AG08395 (cell line): ENCODE data around the gene RXFP1.

Experiments used
- DNase-seq: peaks from one replicate; pipeline ENCODE4 v3.0.0; 2012; ENCODE audit warnings: mixed read lengths, low spot score

Gene RXFP1

GRCh38 chr4:158521484-158522088 lies at the start of gene RXFP1:
TSS of gene RXFP1 (plus strand) at chr4:158521882. CDS start at chr4:158521977, 95 bp downstream.
- DNase-seq: no peak

- DNase-seq: no peak
These were observed 39.9 kb upstream of the RXFP1 start for GRCh38 chr4:158481811-158482210.

- DNase-seq: peak; percentile 11
These were observed 37.4 kb upstream of the RXFP1 start for GRCh38 chr4:158484173-158484885.

- DNase-seq: no peak
These were observed 31.1 kb upstream of the RXFP1 start for GRCh38 chr4:158490629-158491028.

GRCh38 chr4:158492391-158492790 lies 29.3 kb upstream of the RXFP1 start:
- DNase-seq: no peak

- no peak for DNase-seq
These were observed 25.5 kb upstream of the RXFP1 start for GRCh38 chr4:158496030-158496741.

- no peak for DNase-seq
These were observed 21.6 kb upstream of the RXFP1 start for GRCh38 chr4:158500054-158500453.

- DNase-seq: no peak
These were observed 8.4 kb upstream of the RXFP1 start for GRCh38 chr4:158513256-158513655.

- DNase-seq: no peak
These were observed 2.5 kb upstream of the RXFP1 start for GRCh38 chr4:158519226-158519625.

GRCh38 chr4:158523990-158524535 lies 2.4 kb downstream of the RXFP1 start:
- DNase-seq: no peak

GRCh38 chr4:158527516-158527915 lies 5.8 kb downstream of the RXFP1 start:
- DNase-seq: no peak

GRCh38 chr4:158529505-158529904 lies 7.8 kb downstream of the RXFP1 start:
- no peak for DNase-seq

- no peak for DNase-seq
These were observed 8.7 kb downstream of the RXFP1 start for GRCh38 chr4:158530381-158530780.

- no peak for DNase-seq
These were observed 9.2 kb downstream of the RXFP1 start for GRCh38 chr4:158530898-158531297.

GRCh38 chr4:158532556-158533231 lies 11.0 kb downstream of the RXFP1 start:
- no peak for DNase-seq

- DNase-seq: no peak
These were observed 13.0 kb downstream of the RXFP1 start for GRCh38 chr4:158534727-158535126.

- peak; percentile 21 for DNase-seq
These were observed 13.5 kb downstream of the RXFP1 start for GRCh38 chr4:158535130-158535614.

- DNase-seq: no peak
These were observed 15.2 kb downstream of the RXFP1 start for GRCh38 chr4:158536833-158537232.

GRCh38 chr4:158538176-158538575 lies 16.5 kb downstream of the RXFP1 start:
- peak; percentile 49 for DNase-seq

- no peak for DNase-seq
These were observed 17.2 kb downstream of the RXFP1 start for GRCh38 chr4:158538911-158539310.

GRCh38 chr4:158540125-158540907 lies 18.6 kb downstream of the RXFP1 start:
- no peak for DNase-seq
